Measurements from ENCODE around the gene POU3F2.

DNA sequence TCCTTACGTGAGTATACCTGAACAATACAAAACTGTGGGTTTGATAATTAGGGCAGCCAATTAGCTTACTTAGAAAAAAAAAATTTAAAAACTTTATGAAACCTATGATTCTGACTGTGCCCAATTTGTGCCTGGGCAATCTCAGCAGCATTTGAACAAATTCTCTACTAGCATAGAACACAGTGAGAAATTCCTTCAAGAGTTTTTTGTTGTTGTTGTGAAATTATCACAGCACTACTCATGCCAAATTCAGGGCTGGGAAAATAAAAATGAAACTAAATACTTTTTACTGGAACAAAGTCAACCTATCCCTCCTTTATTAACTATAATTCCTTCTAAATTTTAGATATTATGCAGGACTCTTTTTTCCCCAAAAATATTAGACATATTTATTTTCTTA lies 42.9 kb downstream of the POU3F2 start:
- no peak for TF ChIP-seq ZBTB17 (CRISPR knock-in tag; IDR thresholded peaks at IDR 0.05)
- TF ChIP-seq CC2D1A (IDR thresholded peaks at IDR 0.05), result no peak
- TF ChIP-seq, protein P1, sequence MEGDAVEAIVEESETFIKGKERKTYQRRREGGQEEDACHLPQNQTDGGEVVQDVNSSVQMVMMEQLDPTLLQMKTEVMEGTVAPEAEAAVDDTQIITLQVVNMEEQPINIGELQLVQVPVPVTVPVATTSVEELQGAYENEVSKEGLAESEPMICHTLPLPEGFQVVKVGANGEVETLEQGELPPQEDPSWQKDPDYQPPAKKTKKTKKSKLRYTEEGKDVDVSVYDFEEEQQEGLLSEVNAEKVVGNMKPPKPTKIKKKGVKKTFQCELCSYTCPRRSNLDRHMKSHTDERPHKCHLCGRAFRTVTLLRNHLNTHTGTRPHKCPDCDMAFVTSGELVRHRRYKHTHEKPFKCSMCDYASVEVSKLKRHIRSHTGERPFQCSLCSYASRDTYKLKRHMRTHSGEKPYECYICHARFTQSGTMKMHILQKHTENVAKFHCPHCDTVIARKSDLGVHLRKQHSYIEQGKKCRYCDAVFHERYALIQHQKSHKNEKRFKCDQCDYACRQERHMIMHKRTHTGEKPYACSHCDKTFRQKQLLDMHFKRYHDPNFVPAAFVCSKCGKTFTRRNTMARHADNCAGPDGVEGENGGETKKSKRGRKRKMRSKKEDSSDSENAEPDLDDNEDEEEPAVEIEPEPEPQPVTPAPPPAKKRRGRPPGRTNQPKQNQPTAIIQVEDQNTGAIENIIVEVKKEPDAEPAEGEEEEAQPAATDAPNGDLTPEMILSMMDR (IDR thresholded peaks at IDR 0.05 in 2 of 3, conservative IDR thresholded peaks at IDR 0.05 in 1 of 3; ENCODE audit: insufficient read depth in 2 of 3, low read depth in 1 of 3, low read length in 3 of 3), result no peak
- no peak for TF ChIP-seq FIP1L1 (IDR thresholded peaks at IDR 0.05; ENCODE audit: low read depth, low read length, poor library complexity, severe bottlenecking)
- TF ChIP-seq, protein P2, sequence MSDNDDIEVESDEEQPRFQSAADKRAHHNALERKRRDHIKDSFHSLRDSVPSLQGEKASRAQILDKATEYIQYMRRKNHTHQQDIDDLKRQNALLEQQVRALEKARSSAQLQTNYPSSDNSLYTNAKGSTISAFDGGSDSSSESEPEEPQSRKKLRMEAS (CRISPR knock-in tag; IDR thresholded peaks at IDR 0.05), result no peak
- TF ChIP-seq, protein P3, sequence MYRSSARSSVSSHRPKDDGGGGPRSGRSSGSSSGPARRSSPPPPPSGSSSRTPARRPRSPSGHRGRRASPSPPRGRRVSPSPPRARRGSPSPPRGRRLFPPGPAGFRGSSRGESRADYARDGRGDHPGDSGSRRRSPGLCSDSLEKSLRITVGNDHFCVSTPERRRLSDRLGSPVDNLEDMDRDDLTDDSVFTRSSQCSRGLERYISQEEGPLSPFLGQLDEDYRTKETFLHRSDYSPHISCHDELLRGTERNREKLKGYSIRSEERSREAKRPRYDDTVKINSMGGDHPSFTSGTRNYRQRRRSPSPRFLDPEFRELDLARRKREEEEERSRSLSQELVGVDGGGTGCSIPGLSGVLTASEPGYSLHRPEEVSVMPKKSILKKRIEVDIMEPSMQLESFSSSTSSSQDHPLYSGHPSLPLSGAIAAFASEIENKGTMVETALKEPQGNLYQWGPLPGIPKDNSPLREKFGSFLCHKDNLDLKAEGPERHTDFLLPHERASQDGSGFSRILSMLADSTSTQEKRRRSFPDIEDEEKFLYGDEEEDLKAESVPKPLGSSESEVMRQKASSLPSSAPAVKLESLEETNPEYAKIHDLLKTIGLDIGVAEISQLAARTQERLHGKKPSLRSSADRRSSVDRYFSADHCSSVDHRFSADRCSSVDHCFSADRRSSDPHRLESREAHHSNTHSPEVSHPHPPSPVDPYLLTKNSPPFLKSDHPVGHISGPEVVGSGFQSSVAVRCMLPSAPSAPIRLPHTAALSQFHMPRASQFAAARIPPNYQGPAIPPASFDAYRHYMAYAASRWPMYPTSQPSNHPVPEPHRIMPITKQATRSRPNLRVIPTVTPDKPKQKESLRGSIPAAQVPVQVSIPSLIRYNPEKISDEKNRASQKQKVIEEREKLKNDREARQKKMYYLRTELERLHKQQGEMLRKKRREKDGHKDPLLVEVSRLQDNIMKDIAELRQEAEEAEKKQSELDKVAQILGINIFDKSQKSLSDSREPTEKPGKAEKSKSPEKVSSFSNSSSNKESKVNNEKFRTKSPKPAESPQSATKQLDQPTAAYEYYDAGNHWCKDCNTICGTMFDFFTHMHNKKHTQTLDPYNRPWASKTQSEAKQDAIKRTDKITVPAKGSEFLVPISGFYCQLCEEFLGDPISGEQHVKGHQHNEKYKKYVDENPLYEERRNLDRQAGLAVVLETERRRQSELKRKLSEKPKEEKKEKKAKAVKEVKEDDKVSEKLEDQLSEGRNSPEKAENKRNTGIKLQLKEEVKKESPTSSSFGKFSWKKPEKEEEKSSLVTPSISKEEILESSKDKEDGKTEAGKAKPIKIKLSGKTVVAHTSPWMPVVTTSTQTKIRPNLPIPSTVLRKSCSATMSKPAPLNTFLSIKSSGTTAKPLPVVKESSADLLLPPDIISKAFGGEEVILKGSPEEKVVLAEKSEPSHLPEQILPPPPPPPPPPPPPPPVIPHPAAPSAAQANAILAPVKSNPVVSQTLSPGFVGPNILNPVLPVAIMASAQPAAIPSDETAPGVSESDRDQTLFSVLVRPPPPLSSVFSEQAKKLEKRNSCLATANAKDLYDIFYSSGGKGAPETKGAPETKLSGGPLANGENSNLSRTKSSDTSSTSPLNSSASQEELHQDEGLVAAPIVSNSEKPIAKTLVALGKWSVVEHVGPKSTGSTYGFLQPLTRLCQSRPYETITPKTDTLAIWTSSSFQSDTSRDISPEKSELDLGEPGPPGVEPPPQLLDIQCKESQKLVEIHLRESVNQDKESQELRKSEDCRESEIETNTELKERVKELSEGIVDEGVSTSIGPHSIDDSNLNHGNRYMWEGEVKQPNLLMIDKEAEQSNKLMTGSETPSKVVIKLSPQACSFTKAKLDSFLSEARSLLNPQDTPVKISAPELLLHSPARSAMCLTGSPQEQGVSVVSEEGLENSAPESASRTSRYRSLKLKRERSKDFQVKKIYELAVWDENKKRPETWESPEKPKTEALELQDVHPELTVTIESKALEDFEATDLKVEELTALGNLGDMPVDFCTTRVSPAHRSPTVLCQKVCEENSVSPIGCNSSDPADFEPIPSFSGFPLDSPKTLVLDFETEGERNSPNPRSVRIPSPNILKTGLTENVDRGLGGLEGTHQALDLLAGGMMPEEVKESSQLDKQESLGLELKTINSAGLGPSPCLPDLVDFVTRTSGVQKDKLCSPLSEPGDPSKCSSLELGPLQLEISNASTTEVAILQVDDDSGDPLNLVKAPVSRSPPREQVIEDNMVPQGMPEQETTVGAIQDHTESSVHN (IDR thresholded peaks at IDR 0.05; ENCODE audit: borderline replicate concordance in 1 of 2, low read depth in 1 of 2), result no peak
